ENCODE measurements around the gene PNPLA7. TPM values are rescaled to one million over a fixed set of nuclear protein-coding genes. Genes with fewer than 3 reads are reported as not detected.
"Not testable (repeated sequence)": the region's sequence is repeated elsewhere in the genome, so short reads cannot be mapped to it uniquely, and the experiment has no call there.

The PNPLA7 gene
- total RNA-seq, 1 donor from 2014 or later = 9.0 TPM

GRCh38 chr9:137475666-137476065 lies 74.5 kb downstream of the PNPLA7 start:
- TF ChIP-seq, protein P1, sequence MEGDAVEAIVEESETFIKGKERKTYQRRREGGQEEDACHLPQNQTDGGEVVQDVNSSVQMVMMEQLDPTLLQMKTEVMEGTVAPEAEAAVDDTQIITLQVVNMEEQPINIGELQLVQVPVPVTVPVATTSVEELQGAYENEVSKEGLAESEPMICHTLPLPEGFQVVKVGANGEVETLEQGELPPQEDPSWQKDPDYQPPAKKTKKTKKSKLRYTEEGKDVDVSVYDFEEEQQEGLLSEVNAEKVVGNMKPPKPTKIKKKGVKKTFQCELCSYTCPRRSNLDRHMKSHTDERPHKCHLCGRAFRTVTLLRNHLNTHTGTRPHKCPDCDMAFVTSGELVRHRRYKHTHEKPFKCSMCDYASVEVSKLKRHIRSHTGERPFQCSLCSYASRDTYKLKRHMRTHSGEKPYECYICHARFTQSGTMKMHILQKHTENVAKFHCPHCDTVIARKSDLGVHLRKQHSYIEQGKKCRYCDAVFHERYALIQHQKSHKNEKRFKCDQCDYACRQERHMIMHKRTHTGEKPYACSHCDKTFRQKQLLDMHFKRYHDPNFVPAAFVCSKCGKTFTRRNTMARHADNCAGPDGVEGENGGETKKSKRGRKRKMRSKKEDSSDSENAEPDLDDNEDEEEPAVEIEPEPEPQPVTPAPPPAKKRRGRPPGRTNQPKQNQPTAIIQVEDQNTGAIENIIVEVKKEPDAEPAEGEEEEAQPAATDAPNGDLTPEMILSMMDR (IDR thresholded peaks at IDR 0.05; ENCODE audit: borderline replicate concordance) = no peak
- intact Hi-C loops (cut with micrococcal nuclease) = no loop called here
- Histone ChIP-seq H3K4me1 (no peaks in the 10 kb centered on the region), H3K36me3 (peaks cover 20% of the 10 kb centered on the region), H3K27ac (replicated peaks) (no peak overlapping the region), H3K4me3 (no peak overlapping the region), H3K27me3 (ENCODE audit: low read depth) (no peaks in the 10 kb centered on the region), H3K9me3 (replicated peaks) (peaks cover 24% of the 10 kb centered on the region)
- no peak for DNase-seq

GRCh38 chr9:137474271-137474670 lies 75.9 kb downstream of the PNPLA7 start:
- intact Hi-C loops (cut with micrococcal nuclease) = no loop called here
- no peak for DNase-seq
- Histone ChIP-seq H3K4me3 (no peak overlapping the region), H3K9me3 (replicated peaks) (peaks cover 24% of the 10 kb centered on the region), H3K4me1 (no peaks in the 10 kb centered on the region), H3K27me3 (ENCODE audit: low read depth) (no peaks in the 10 kb centered on the region), H3K27ac (replicated peaks) (no peak overlapping the region), H3K36me3 (peaks cover 20% of the 10 kb centered on the region)
- TF ChIP-seq, protein P1 (IDR thresholded peaks at IDR 0.05; ENCODE audit: borderline replicate concordance) = no peak

- no peak overlapping the region for H3K4me3 ChIP-seq
- no peaks in the 10 kb centered on the region for H3K4me1 ChIP-seq
- TF ChIP-seq, protein P1 (IDR thresholded peaks at IDR 0.05; ENCODE audit: borderline replicate concordance) = no peak
- peaks cover 8% of the 10 kb centered on the region for H3K36me3 ChIP-seq
- no peak overlapping the region for H3K27ac ChIP-seq (replicated peaks)
- peaks cover 13% of the 10 kb centered on the region for H3K9me3 ChIP-seq (replicated peaks)
- H3K27me3 ChIP-seq (ENCODE audit: low read depth) = no peaks in the 10 kb centered on the region
- intact Hi-C loops (cut with micrococcal nuclease) = no loop called here
- DNase-seq = no peak
Observed at GRCh38 chr9:137470785-137471184, 79.4 kb downstream of the PNPLA7 start.

- Histone ChIP-seq H3K9me3 (replicated peaks) (no peaks in the 10 kb centered on the region), H3K27ac (replicated peaks) (no peak overlapping the region), H3K4me1 (no peaks in the 10 kb centered on the region), H3K27me3 (ENCODE audit: low read depth) (no peaks in the 10 kb centered on the region), H3K36me3 (peaks cover 3% of the 10 kb centered on the region), H3K4me3 (no peak overlapping the region)
- intact Hi-C loops (cut with micrococcal nuclease) = no loop called here
- no peak for DNase-seq
- TF ChIP-seq, protein P1 (IDR thresholded peaks at IDR 0.05; ENCODE audit: borderline replicate concordance) = no peak
Observed at GRCh38 chr9:137467896-137468295, 82.3 kb downstream of the PNPLA7 start.

- intact Hi-C loops (cut with micrococcal nuclease) = no loop called here
- TF ChIP-seq, protein P1 (IDR thresholded peaks at IDR 0.05; ENCODE audit: borderline replicate concordance) = no peak
- Histone ChIP-seq H3K9me3 (replicated peaks) (no peaks in the 10 kb centered on the region), H3K4me3 (no peak overlapping the region), H3K4me1 (no peaks in the 10 kb centered on the region), H3K27ac (replicated peaks) (no peak overlapping the region), H3K27me3 (ENCODE audit: low read depth) (no peaks in the 10 kb centered on the region), H3K36me3 (peaks cover 3% of the 10 kb centered on the region)
- DNase-seq = no peak
Observed at GRCh38 chr9:137467161-137467581, 83.0 kb downstream of the PNPLA7 start.

- H3K9me3 ChIP-seq (replicated peaks); H3K4me1 ChIP-seq; H3K36me3 ChIP-seq; H3K4me3 ChIP-seq; H3K27me3 ChIP-seq (ENCODE audit: low read depth); DNase-seq; H3K27ac ChIP-seq (replicated peaks); intact Hi-C loops (cut with micrococcal nuclease): not testable (repeated sequence)
Observed at GRCh38 chr9:137466389-137467085, 83.7 kb downstream of the PNPLA7 start.
